CD4-positive, alpha-beta memory T cell (primary cell): Measurements from ENCODE around the gene NBEA. TPM values are rescaled to one million over a fixed set of nuclear protein-coding genes. Genes with fewer than 3 reads are reported as not detected.
"Not testable (repeated sequence)": the region's sequence is repeated elsewhere in the genome, so short reads cannot be mapped to it uniquely, and the experiment has no call there.

Source experiments
- CTCF ChIA-PET: fragments of 350-600 bp; sonication (Branson Sonifier 250); formaldehyde crosslinking; loops from one replicate; lab custom pipeline; 2021; ENCODE audit warnings: inconsistent platforms; ENCODE audit not compliant: partially characterized antibody; lab: Charles Lee
- POLR2A ChIA-PET: fragments of 350-600 bp; sonication (Branson Sonifier 250); formaldehyde crosslinking; loops from one replicate; lab custom pipeline; 2021; ENCODE audit not compliant: partially characterized antibody; lab: Charles Lee
- DNase-seq, 5 donors: peaks; one replicate each; pipeline versions ENCODE4 v3.0.0 to v3.0.0-alpha.2; 2020 to 2022; ENCODE audit warnings: mixed read lengths in 1 of 5
- H3K27ac ChIP-seq: one replicate; pipeline ENCODE4 v1.7.0; 2013; ENCODE audit warnings: low read depth, low read length
- H3K27me3 ChIP-seq: 2 replicates; pipeline ENCODE4 v1.7.0; 2013; ENCODE audit warnings: mild to moderate bottlenecking, low read length, moderate library complexity; ENCODE audit not compliant: insufficient read depth
- H3K36me3 ChIP-seq: 2 replicates; pipeline ENCODE4 v1.7.0; 2013; ENCODE audit warnings: mild to moderate bottlenecking, low read length, moderate library complexity; ENCODE audit not compliant: insufficient read depth
- H3K4me1 ChIP-seq: 2 replicates; pipeline ENCODE4 v1.7.0; 2013; ENCODE audit warnings: mild to moderate bottlenecking, low read length, moderate library complexity; ENCODE audit not compliant: insufficient read depth
- H3K4me3 ChIP-seq, 2 donors: one replicate each; pipeline ENCODE4 v1.7.0; 2013; ENCODE audit warnings: low read length in 2 of 2, mild to moderate bottlenecking in 1 of 2
- H3K9me3 ChIP-seq, 2 donors: one replicate each; pipeline ENCODE4 v1.7.0; 2013; ENCODE audit warnings: low read length in 2 of 2, control low read depth in 1 of 2; ENCODE audit not compliant: control insufficient read depth in 1 of 2
- H3K27ac Mint-ChIP-seq, 7 donors: one replicate each; pipeline ENCODE4 v1.8.0; 2020 to 2021; ENCODE audit warnings: mixed read lengths in 7 of 7, mild to moderate bottlenecking in 6 of 7, inconsistent platforms in 3 of 7, moderate library complexity in 3 of 7
- H3K27me3 Mint-ChIP-seq, 2 donors: one replicate each; pipeline ENCODE4 v1.8.0; 2020 to 2021; ENCODE audit warnings: mixed read lengths in 2 of 2
- H3K36me3 Mint-ChIP-seq, 2 donors: one replicate each; pipeline ENCODE4 v1.8.0; 2020 to 2021; ENCODE audit warnings: mixed read lengths in 2 of 2, inconsistent platforms in 1 of 2, mild to moderate bottlenecking in 1 of 2
- H3K4me1 Mint-ChIP-seq, 4 donors: one replicate each; pipeline ENCODE4 v1.8.0; 2020 to 2021; ENCODE audit warnings: mixed read lengths in 4 of 4, mild to moderate bottlenecking in 1 of 4
- H3K4me3 Mint-ChIP-seq, 8 donors: one replicate each; pipeline ENCODE4 v1.8.0; 2020 to 2021; ENCODE audit warnings: mixed read lengths in 8 of 8, mild to moderate bottlenecking in 7 of 8, moderate library complexity in 6 of 8, inconsistent platforms in 3 of 8
- H3K9me3 Mint-ChIP-seq, 8 donors: one replicate each; pipeline ENCODE4 v1.8.0; 2020 to 2021; ENCODE audit warnings: mixed read lengths in 8 of 8, mild to moderate bottlenecking in 5 of 8, inconsistent platforms in 3 of 8, moderate library complexity in 1 of 8
- intact Hi-C: fragments of 100-400 bp; cut with micrococcal nuclease; formaldehyde crosslinking; loops from one replicate; pipeline ENCODE4 v1.15.1; 2023
- polyA plus RNA-seq, 2 donors: library from polyadenylated mRNA; unstranded; fragments of 300-500 nt; fragmentation: Illumina TruSeq; gene quantifications; one replicate each; pipeline ENCODE4 v1.2.3, GENCODE V29; 2021
- total RNA-seq, 2 experiments: library from RNA; stranded (reverse); gene quantifications; one replicate each; pipeline ENCODE4 v1.2.3, GENCODE V29; 2021

Gene NBEA
- total and polyA plus RNA-seq, 4 experiments from 2014 or later: 0.48 to 1.8 (median 1.1) TPM

DNA sequence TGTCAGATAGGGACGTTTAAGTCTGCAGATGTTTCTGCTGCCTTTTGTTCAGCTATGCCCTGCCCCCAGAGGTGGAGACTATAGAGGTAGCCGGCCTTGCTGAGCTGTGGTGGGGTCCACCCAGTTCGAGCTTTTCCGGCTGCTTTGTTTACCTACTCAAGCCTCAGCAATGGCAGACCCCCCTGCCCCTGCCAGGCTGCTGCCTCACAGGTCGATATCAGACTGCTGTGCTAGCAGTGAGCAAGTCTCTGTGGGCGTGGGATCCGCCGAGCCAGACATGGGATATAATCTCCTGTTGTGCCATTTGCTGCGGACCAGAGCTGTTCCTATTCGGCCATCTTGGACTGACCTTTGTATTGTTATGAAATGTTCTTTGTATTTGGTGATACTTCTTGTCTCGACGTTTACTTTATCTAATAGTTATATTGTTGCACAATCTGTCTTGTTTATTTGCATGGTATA, 46.3 kb downstream of the NBEA start:
- Mint-ChIP-seq H3K36me3 (peaks cover 2 to 15% of the 10 kb centered on the region in 2 donors), H3K4me3 (no peak overlapping the region), H3K27me3 (no peaks in the 10 kb centered on the region), H3K9me3 (peaks cover 8 to 63% (median 37%) of the 10 kb centered on the region in 8 donors), H3K4me1 (no peaks in the 10 kb centered on the region), H3K27ac (no peak overlapping the region)
- ChIA-PET CTCF (no interaction called here), POLR2A (no interaction called here)
- Histone ChIP-seq H3K4me3 (no peak overlapping the region), H3K36me3 (no peaks in the 10 kb centered on the region), H3K9me3 (peaks cover 0 to 4% of the 10 kb centered on the region in 2 donors), H3K27me3 (no peaks in the 10 kb centered on the region), H3K4me1 (no peaks in the 10 kb centered on the region), H3K27ac (no peak overlapping the region)
- intact Hi-C loops: no loop called here
- DNase-seq: no peak

DNA sequence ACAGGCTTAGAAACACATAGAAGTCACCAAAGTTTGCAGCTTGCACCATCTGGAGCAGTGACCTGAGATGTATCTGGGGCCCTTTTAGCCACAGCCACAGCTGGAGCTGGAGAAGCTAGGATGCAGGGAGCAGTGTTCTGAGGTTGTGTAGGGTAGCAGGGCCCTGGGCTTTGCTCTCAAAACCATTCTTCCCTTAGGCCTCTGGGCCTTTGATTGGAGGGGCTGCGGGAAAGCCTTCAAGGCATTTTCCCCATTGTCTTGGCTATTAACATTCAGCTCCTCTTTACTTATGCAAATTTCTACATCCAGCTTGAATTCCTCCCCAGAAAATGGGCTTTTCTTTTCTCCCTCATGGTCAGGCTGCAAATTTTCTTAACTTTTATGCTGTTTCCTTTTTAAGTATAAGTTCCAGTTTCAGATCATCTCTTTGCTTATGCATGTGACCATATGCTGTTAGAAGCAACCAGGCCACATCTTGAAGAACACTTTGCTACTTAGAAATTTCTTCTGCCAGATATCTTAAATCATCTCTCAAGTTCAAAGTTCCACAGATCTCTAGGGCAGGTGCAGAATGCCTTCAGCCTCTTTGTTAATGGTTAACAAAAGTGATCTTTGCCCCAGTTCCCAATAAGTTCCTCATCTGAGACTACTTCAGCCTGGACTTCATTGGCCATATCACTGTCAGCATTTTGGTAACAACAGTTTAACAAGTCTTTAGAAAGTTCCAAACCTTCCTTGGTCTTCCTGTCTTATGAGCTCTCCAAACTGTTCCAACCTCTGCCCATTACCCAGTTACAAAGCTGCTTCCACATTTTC, 48.5 kb downstream of the NBEA start:
- H3K4me3 ChIP-seq: no peak overlapping the region
- Mint-ChIP-seq H3K4me3 (no peak overlapping the region), H3K4me1 (no peaks in the 10 kb centered on the region), H3K36me3 (peaks cover 0 to 15% of the 10 kb centered on the region in 2 donors), H3K27ac (no peak overlapping the region), H3K27me3 (no peaks in the 10 kb centered on the region), H3K9me3 (peaks cover 8 to 69% (median 38%) of the 10 kb centered on the region in 8 donors)
- no peak overlapping the region for H3K27ac ChIP-seq
- DNase-seq: no peak
- no peaks in the 10 kb centered on the region for H3K27me3 ChIP-seq
- intact Hi-C loops: no loop called here
- CTCF ChIA-PET: no interaction called here
- H3K36me3 ChIP-seq: no peaks in the 10 kb centered on the region
- H3K9me3 ChIP-seq: peaks cover 0 to 4% of the 10 kb centered on the region in 2 donors
- no peaks in the 10 kb centered on the region for H3K4me1 ChIP-seq
- POLR2A ChIA-PET: no interaction called here

DNA sequence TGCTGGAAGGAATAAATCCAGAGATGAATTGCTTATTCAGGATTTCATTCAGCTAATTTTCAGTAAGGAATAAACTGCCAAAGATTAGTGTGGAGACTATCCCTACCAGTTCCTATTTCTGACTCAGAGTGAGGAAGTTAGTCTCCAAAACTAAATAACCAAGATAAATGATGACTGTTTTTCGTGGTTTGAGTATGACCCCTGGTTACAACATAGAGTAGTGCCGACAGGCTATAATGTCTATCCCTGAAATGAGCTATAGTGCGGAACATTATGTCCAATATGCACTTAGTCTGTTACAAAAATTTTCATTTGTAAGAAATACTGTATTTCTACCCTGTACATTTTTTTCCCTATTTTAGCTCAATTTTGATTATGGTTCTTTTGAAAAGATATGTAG, 51.4 kb downstream of the NBEA start:
- Histone ChIP-seq H3K4me1 (no peaks in the 10 kb centered on the region), H3K4me3 (no peak overlapping the region), H3K36me3 (no peaks in the 10 kb centered on the region), H3K27me3 (no peaks in the 10 kb centered on the region), H3K27ac (no peak overlapping the region), H3K9me3 (peaks cover 0 to 4% of the 10 kb centered on the region in 2 donors)
- no peaks in the 10 kb centered on the region for H3K27me3 Mint-ChIP-seq
- H3K9me3 Mint-ChIP-seq: peaks cover 3 to 52% (median 32%) of the 10 kb centered on the region in 8 donors
- H3K27ac Mint-ChIP-seq: no peak overlapping the region
- POLR2A ChIA-PET: no interaction called here
- CTCF ChIA-PET: interaction anchor here (0.6 kb wide), 1 partner anchor 946 kb away, joined by 3 read pairs; no protein-coding TSS in a partner anchor
- no peak for DNase-seq
- intact Hi-C loops: no loop called here
- no peak overlapping the region for H3K4me3 Mint-ChIP-seq
- no peaks in the 10 kb centered on the region for H3K4me1 Mint-ChIP-seq
- peaks cover 0 to 15% of the 10 kb centered on the region in 2 donors for H3K36me3 Mint-ChIP-seq

DNA sequence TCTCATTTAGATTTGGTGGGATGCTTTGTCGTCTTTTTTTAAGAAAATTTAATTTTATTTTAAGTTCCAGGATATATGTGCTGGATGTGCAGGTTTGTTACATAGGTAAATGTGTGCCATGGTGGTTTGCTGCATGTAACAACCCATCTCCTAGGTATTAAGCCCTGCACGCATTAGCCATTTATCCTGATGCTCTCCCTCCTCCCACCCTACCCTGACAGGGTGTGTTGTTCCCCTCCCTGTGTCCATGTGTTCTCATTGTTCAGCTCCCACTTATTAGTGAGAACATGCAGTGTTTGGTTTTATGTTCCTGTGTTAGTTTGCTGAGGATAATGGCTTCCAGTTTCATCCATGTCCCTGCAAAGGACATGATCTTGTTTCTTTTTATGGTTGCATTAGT, 61.7 kb downstream of the NBEA start:
- H3K4me3 ChIP-seq, H3K27ac Mint-ChIP-seq, H3K27ac ChIP-seq, H3K27me3 ChIP-seq, H3K9me3 Mint-ChIP-seq, DNase-seq, H3K4me1 ChIP-seq, CTCF ChIA-PET, POLR2A ChIA-PET, H3K9me3 ChIP-seq, H3K4me3 Mint-ChIP-seq, H3K36me3 Mint-ChIP-seq, intact Hi-C loops, H3K4me1 Mint-ChIP-seq, H3K27me3 Mint-ChIP-seq, H3K36me3 ChIP-seq: not testable (repeated sequence)

DNA sequence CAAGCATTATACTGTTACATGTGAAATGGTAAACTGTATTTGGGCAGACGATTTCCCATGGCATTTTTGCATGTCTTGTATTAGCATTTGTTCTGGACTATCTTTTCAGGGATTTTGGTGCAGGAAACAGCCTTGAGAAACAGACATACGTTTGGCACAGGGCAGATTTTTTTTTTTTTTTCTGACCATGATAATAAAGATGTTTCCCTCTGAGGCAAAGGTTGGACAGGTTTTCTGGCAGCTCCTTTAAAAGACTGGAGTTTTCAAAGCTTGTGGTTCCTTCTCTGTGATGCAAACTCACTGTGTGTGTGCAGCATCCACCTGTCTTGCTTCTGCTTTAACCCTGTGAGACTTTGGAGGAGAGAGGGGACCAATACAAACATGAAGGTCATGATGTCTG, 63.0 kb downstream of the NBEA start:
- Mint-ChIP-seq H3K36me3 (no peaks in the 10 kb centered on the region), H3K4me1 (peaks cover 0 to 1% (median 0%) of the 10 kb centered on the region in 4 donors), H3K27ac (no peak overlapping the region), H3K27me3 (peaks cover 0 to 2% of the 10 kb centered on the region in 2 donors), H3K9me3 (peaks cover 0 to 7% (median 2%) of the 10 kb centered on the region in 8 donors), H3K4me3 (no peak overlapping the region)
- no peak overlapping the region for H3K27ac ChIP-seq
- H3K4me1 ChIP-seq: no peaks in the 10 kb centered on the region
- DNase-seq: no peak
- H3K27me3 ChIP-seq: no peaks in the 10 kb centered on the region
- intact Hi-C loops: no loop called here
- H3K4me3 ChIP-seq: no peak overlapping the region
- ChIA-PET CTCF (interaction anchor here (1.0 kb wide), 1 partner anchor 10 kb away, joined by 3 read pairs; no protein-coding TSS in a partner anchor), POLR2A (no interaction called here)
- peaks cover 0 to 5% of the 10 kb centered on the region in 2 donors for H3K9me3 ChIP-seq
- no peaks in the 10 kb centered on the region for H3K36me3 ChIP-seq

DNA sequence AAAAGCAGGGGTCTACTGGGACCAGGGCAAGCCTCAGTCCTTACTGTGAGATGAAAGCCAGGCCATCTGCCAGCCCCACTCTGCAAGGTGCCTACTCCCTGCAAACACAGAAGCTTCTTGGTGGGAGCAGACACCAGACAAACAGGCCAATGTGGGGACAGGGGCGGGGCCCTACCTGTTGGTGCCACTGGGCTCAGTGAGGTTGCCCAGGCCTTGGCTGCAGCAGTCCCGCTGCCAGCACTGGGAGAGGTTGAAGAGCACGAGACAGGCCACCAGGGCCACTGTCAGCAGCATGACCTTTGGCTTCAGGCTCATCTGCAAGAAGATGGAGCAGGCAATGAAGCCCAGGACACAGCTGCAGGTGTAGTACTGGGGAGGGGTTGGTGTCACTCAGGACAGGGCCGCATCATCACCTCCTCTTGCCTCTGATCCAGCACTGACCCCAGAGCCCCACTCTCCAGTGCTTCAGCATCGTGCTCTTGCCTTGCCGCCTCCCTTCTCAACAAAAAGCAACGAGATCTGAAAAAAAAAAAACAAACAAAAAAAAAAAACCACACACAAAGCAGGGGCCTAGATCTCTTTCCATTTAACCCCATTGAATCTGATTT, 72.6 kb downstream of the NBEA start:
- POLR2A ChIA-PET: no interaction called here

DNA sequence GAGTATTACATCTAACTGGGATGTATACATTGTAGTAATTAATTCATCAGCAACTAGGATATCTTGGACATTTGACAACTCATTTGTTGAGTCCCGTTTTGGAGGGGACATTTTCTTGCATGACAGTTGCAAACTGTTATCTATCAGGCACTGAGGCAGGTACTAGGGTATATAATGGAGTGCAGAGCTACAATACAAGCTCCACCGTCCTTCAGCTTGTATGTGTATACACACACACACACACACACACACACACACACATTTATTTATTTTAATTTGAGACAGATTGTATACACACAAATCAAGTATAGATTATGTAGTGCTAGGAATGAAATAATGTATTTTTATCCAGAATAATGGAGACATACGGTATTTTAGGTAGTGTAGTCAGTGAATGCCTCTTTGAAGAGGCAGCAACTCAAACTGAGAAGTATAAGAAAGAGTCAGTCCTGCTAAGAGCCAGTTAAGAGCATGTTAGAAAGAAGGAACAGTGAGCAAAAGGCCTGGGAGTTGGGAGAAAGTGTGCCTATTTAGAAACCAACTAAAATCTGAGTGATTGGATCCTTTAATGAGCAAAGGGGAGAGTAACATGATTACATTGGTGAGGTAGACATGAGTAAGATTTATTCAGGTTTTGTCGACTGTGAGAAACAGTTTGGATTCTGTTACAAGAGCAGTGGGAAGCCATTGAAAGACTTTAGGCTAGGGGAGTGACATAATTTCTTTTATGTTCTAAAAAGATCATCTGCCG, 74.5 kb downstream of the NBEA start:
- no peak overlapping the region for H3K27ac Mint-ChIP-seq
- H3K9me3 Mint-ChIP-seq: peaks cover under 1 to 7% (median 4%) of the 10 kb centered on the region in 8 donors
- H3K36me3 ChIP-seq: no peaks in the 10 kb centered on the region
- no peak overlapping the region for H3K4me3 ChIP-seq
- POLR2A ChIA-PET: no interaction called here
- H3K27me3 Mint-ChIP-seq: no peaks in the 10 kb centered on the region
- no peak overlapping the region for H3K4me3 Mint-ChIP-seq
- peaks cover 0 to 1% (median 0%) of the 10 kb centered on the region in 4 donors for H3K4me1 Mint-ChIP-seq
- H3K27me3 ChIP-seq: no peaks in the 10 kb centered on the region
- H3K9me3 ChIP-seq: no peaks in the 10 kb centered on the region
- H3K4me1 ChIP-seq: no peaks in the 10 kb centered on the region
- H3K27ac ChIP-seq: no peak overlapping the region
- no peaks in the 10 kb centered on the region for H3K36me3 Mint-ChIP-seq
- intact Hi-C loops: no loop called here
- no peak for DNase-seq
- CTCF ChIA-PET: no interaction called here

More for the DNA sequence above, 72.6 kb downstream of the NBEA start:
- Mint-ChIP-seq H3K4me3 (no peak overlapping the region), H3K4me1 (peaks cover 0 to 1% (median 0%) of the 10 kb centered on the region in 4 donors), H3K9me3 (peaks cover 0 to 5% (median 2%) of the 10 kb centered on the region in 8 donors), H3K27ac (no peak overlapping the region), H3K36me3 (no peaks in the 10 kb centered on the region), H3K27me3 (no peaks in the 10 kb centered on the region)
- no peak for DNase-seq
- no peaks in the 10 kb centered on the region for H3K36me3 ChIP-seq
- H3K9me3 ChIP-seq: peaks cover 0 to 1% of the 10 kb centered on the region in 2 donors
- no peak overlapping the region for H3K4me3 ChIP-seq
- H3K4me1 ChIP-seq: no peaks in the 10 kb centered on the region
- intact Hi-C loops: no loop called here
- H3K27ac ChIP-seq: no peak overlapping the region
- no peaks in the 10 kb centered on the region for H3K27me3 ChIP-seq
- CTCF ChIA-PET: no interaction called here
